NOMO-1 (cell line): Measurements from ENCODE around the gene ARNT2.
"Not testable (repeated sequence)": the region's sequence is repeated elsewhere in the genome, so short reads cannot be mapped to it uniquely, and the experiment has no call there.

Source experiments
- DNase-seq, 2 experiments: peaks; one replicate each; lab custom pipeline; 2025; ENCODE audit not compliant: unreplicated experiment in 2 of 2; lab: John Stamatoyannopoulos, UW

ARNT2 gene

DNA sequence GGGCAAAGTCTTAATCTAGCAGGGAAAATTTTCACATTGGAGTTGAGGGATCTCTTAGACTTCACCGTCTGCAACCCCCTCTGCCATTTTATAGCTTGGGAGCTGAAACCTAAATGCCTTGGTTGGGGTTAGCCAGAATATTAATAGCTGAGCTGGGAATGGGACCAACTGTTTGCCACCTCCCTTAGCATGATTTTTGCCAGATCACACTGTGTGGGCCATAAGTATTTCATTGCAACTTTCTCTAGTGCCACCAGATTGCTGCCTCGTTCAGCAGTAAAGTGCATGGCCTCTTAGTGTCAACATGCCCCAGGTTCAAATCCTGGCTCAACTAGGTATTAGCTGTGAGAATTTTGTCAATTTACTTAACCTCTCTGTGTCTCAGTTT is 235.0 kb downstream of the ARNT2 start:
- no peak for DNase-seq

- DNase-seq = no peak
Observed at GRCh38 chr15:80640531-80641121, 236.4 kb downstream of the ARNT2 start.

- DNase-seq = no peak
Observed at GRCh38 chr15:80641384-80641783, 237.2 kb downstream of the ARNT2 start.

GRCh38 chr15:80643431-80643951 is 239.3 kb downstream of the ARNT2 start:
- DNase-seq = peak; percentile 78 to 95

DNA sequence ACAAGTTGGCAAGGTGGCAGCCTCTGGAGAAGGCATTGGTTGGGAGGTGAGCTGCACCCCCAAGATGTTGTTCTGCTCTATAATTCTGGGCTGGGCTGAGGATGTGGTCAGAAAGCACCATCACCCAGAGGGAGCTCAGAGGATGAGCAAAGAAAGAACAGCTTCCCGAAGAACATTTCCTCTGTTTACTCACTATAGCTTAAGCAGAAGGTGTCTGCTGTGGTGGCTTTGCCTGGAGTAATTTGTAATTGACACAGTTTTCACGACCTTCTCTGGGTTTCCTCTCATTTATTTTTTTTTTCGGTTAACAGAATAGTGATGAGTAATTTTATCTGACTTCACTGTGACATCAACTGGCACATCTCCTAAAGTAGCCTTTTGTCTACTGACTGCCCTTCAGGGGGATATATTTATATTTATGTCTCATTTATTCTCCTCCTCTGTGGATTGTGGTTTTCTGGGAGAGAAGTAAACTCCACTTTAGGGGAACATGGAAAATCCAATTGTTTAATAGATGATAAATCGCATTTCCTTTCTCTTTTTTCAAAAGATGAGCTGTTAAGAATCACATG is 241.4 kb downstream of the ARNT2 start:
- DNase-seq = peak; percentile 17 to 22

- DNase-seq = not testable (repeated sequence)
Observed at GRCh38 chr15:80647424-80647823, 243.2 kb downstream of the ARNT2 start.
